Globus pallidus (tissue), 1 donor: ENCODE data around the gene KMT2A.

Experiments used
- DNase-seq: peaks from one replicate; pipeline ENCODE4 v3.0.0-alpha.2; 2015; ENCODE audit warnings: low spot score

The KMT2A gene

DNA sequence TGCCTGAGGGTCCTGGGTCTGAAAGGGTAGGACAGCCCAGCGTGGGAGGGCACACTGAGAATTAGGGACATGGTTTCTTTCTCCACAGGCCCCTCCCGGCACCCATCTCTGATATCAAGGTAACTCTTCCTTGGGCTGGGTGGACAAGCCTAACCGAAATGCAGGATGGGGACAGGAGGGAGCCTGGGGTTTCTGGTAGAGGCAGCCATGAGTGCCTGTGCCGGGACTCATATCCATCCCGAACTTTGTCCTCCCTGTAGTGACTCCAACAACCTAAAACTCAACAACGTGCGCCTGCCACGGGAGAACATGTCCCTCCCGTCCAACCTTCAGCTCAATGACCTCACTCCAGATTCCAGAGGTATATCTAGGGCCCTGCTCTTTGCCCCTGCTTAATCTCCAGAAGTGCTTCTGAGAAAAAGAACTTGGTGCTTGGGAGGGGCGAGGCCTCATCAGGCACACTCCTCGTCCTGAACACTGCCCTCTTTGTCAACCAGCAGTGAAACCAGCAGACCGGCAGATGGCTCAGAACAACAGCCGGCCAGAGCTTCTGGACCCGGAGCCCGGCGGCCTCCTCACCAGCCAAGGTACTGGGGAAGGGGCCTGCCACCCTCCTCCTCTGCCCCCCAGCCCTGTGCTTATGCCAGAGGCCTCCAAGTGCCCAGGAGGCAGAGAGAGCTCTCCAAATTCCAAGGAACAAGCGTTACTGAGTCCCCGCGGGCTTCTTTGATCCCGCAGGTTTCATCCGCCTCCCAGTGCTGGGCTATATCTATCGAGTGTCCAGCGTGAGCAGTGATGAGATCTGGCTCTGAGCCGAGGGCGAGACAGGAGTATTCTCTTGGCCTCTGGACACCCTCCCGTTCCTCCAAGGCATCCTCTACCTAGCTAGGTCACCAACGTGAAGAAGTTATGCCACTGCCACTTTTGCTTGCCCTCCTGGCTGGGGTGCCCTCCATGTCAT lies 97.8 kb downstream of the KMT2A start:
- peak; percentile 73 for DNase-seq

GRCh38 chr11:118535261-118535660 lies 99.0 kb downstream of the KMT2A start:
- DNase-seq: no peak

DNA sequence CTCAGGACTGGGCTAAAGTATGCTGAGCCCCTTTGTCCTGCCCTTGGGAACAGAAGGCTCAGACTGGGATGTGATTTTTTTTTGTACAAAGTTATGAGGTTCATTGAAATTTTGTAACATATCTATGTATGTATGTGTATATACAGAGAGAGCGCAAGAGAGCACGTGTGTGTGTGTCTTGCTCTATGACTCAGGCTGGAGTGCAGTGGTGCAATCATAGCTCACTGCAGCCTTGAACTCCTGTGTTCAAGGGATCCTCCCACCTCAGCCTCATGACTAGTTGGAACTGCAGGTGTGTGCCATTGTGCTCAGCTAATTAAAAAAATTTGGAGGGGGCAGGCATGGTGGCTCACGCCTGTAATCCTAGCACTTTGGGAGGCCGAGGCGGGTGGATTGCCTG lies 100.4 kb downstream of the KMT2A start:
- no peak for DNase-seq

- no peak for DNase-seq
Measured at GRCh38 chr11:118537409-118537980, 101.2 kb downstream of the KMT2A start.

- no peak for DNase-seq
Measured at GRCh38 chr11:118544010-118544646, 107.8 kb downstream of the KMT2A start.

GRCh38 chr11:118544647-118545010 lies 108.3 kb downstream of the KMT2A start:
- no peak for DNase-seq

- no peak for DNase-seq
Measured at GRCh38 chr11:118545533-118545932, 109.2 kb downstream of the KMT2A start.

DNA sequence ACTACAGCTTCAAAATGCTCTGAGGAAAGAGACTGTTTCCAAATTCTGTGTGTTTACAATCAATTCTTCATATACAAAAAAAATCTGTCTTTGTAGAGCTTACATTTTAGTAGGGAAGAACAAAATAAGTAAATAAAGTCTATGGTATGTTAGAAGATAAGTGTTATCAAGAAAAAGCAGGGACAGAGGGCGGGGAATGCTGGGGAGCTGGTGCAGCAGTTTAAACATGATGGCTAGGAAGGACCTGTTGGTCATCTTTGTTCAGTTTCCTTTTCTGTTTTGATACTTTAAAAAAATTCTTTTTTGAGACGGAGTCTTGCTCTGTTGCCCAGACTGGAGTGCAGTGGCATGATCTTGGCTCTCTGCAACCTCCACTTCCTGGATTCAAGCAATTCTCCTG lies 110.8 kb downstream of the KMT2A start:
- no peak for DNase-seq

- DNase-seq: no peak
Measured at GRCh38 chr11:118552341-118552740, 116.0 kb downstream of the KMT2A start.

DNA sequence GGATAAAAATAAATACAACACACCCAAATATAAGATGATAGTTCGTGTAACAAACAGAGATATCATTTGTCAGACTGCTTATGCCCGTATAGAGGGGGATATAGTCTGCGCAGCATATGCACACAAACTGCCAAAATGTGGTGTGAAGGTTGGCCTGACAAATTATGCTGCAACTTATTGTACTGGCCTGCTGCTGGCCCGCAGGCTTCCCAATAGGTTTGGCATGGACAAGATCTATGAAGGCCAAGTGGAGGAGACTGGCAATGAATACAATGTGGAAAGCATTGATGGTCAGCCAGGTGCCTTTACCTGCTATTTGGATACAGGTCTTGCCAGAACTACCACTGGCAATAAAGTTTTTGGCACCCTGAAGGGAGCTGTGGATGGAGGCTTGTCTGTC lies 124.5 kb downstream of the KMT2A start:
- no peak for DNase-seq

- peak; percentile 19 for DNase-seq
Measured at GRCh38 chr11:118565051-118565450, 128.8 kb downstream of the KMT2A start.

DNA sequence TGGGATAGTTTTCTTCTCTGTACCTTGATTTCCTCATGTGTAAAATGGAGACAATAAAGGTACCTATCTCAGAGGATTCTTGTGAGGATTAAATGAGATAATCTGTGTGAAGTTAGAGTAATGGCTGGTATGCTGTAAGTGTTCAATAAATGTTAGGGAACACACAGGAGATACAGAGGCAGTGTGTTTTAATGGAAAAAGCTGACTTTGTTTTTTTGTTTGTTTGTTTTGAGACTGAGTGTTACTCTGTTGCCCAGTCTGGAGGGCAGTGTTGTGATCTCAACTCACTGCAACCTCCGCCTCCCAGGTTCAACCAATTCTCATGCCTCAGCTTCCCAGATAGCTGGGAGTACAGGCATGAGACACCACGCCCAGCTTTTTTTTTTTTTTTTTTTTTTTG lies 133.4 kb downstream of the KMT2A start:
- no peak for DNase-seq

DNA sequence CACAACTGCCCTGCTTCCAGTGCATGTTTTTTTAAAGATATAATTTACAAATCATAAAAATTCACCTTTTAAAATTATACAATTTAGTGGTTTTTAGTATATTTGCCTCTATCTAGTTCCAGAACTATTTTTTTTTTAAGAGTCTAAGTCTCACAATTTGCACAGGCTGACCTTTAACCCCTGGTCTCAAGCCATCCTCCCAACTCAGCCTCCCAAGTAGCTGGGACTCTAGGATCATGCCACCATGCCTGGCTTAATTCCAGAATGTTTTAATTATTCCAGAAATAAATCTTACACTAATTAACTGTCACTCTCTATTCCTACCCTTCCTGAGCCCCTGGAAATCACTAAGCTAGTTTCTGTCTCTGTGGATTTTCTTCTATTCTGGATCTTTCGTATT lies 134.5 kb downstream of the KMT2A start:
- DNase-seq: no peak

DNA sequence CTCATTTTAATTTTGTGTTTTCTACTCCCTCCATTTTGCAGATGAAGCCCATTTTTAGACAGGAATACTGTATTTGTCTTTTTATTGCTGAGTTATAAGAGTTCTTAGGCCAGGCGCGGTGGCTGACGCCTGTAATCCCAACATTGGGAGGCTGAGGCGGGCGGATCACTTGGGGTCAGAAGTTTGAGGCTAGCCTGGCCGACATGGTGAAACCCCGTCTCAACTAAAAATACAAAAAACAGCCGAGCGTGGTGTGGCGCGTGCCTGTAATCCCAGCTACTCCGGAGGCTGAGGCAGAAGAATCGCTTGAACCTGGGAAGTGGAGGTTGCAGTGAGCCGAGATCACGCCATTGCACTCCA lies 135.4 kb downstream of the KMT2A start:
- DNase-seq: peak; percentile 18

- DNase-seq: peak; percentile 80
Measured at GRCh38 chr11:118572061-118572980, 136.0 kb downstream of the KMT2A start, which contains the start of gene ARCN1. ARCN1 (plus strand) TSS chr11:118572409; CDS start chr11:118572548, 139 bp downstream.

GRCh38 chr11:118572981-118573550 lies 136.8 kb downstream of the KMT2A start:
- DNase-seq: no peak

DNA sequence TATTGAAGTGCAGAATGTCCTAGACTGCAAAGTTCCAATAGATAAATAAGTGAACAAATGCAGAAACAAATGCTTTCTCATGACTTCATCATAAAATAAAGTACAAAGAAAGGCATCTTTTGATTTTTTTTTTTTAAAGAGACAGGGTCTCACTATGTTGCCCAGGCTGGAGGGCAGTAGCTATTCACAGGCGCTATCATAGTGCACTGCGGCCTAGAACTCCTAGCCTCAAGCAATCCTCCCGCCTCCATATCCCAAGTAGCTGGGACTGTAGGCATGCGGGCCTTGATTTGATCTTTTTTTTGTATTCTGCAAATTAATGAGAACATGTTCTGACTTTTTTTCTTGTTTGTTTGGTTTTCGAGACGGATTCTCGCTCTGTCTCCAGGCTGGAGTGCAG lies 138.3 kb downstream of the KMT2A start:
- no peak for DNase-seq
